Progenitor cell of endocrine pancreas (in vitro differentiated cells): ENCODE results near the gene RASA1. TPM values are rescaled to one million over a fixed set of nuclear protein-coding genes. Genes with fewer than 3 reads are reported as not detected.

Experiments
- DNase-seq: peaks from one replicate; pipeline ENCODE4 v3.0.0; 2021; ENCODE audit warnings: low spot score; ENCODE audit not compliant: unreplicated experiment
- H3K27ac Mint-ChIP-seq: 2 replicates; pipeline ENCODE4 v1.8.0; 2021; ENCODE audit warnings: mild to moderate bottlenecking, moderate library complexity, mixed read lengths
- H3K27me3 Mint-ChIP-seq: 2 replicates; pipeline ENCODE4 v1.8.0; 2021; ENCODE audit warnings: mixed read lengths
- H3K36me3 Mint-ChIP-seq: 2 replicates; pipeline ENCODE4 v1.8.0; 2022; ENCODE audit warnings: mixed read lengths; ENCODE audit not compliant: insufficient read depth
- H3K4me1 Mint-ChIP-seq: 2 replicates; pipeline ENCODE4 v1.8.0; 2021; ENCODE audit warnings: low read depth, mixed read lengths
- H3K4me3 Mint-ChIP-seq: 2 replicates; pipeline ENCODE4 v1.8.0; 2021; ENCODE audit warnings: low read depth, mild to moderate bottlenecking, moderate library complexity, mixed read lengths
- H3K9me3 Mint-ChIP-seq: 2 replicates; pipeline ENCODE4 v1.8.0; 2021; ENCODE audit warnings: low read depth, mixed read lengths
- CTCF ChIP-seq: fragments of 200-600 bp; sonication (generic); IDR thresholded peaks from one replicate; pipeline ENCODE4 v1.5.0; 2021; ENCODE audit warnings: antibody characterized with exemption, mild to moderate bottlenecking; ENCODE audit not compliant: unreplicated experiment
- total RNA-seq: library from RNA; stranded (reverse); gene quantifications from 2 replicates; pipeline ENCODE4 v1.2.1, GENCODE V29; 2021

Gene RASA1
- total RNA-seq, 1 donor from 2014 or later: 42.6 TPM

DNA sequence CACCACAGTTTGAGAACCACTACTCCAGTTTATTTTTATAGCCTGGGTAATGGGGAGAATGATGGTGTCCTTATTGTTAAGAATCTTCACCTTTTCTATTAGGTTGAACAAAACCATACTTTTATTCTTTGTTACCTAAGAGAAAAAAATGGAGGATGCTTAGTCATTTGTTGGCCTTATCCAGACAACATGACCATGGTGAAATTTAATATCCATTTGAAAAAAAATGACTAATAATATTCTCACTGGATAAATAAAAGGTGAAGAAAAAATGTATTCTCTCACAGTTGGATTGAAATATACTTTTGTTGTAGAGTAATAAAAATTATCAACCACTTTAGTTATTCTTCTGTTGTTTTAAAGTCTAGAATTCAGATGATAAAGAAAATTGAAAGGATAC is 150.8 kb downstream of the RASA1 start:
- TF ChIP-seq CTCF: no peak
- Mint-ChIP-seq H3K4me1 (no peaks in the 10 kb centered on the region), H3K36me3 (no peaks in the 10 kb centered on the region), H3K27me3 (no peaks in the 10 kb centered on the region), H3K27ac (no peak overlapping the region), H3K4me3 (no peak overlapping the region), H3K9me3 (no peaks in the 10 kb centered on the region)
- DNase-seq: no peak

GRCh38 chr5:87421307-87421706 is 153.6 kb downstream of the RASA1 start:
- Mint-ChIP-seq H3K9me3 (no peaks in the 10 kb centered on the region), H3K36me3 (no peaks in the 10 kb centered on the region), H3K27ac (no peak overlapping the region), H3K4me1 (no peaks in the 10 kb centered on the region), H3K4me3 (no peak overlapping the region), H3K27me3 (no peaks in the 10 kb centered on the region)
- TF ChIP-seq CTCF: no peak
- no peak for DNase-seq

- TF ChIP-seq CTCF: no peak
- no peak for DNase-seq
- H3K27ac Mint-ChIP-seq: no peak overlapping the region
- H3K36me3 Mint-ChIP-seq: no peaks in the 10 kb centered on the region
- H3K4me3 Mint-ChIP-seq: no peak overlapping the region
- H3K27me3 Mint-ChIP-seq: no peaks in the 10 kb centered on the region
- H3K9me3 Mint-ChIP-seq: peaks cover 3% of the 10 kb centered on the region
- H3K4me1 Mint-ChIP-seq: no peaks in the 10 kb centered on the region
Measured at GRCh38 chr5:87423755-87424154, 156.1 kb downstream of the RASA1 start.

DNA sequence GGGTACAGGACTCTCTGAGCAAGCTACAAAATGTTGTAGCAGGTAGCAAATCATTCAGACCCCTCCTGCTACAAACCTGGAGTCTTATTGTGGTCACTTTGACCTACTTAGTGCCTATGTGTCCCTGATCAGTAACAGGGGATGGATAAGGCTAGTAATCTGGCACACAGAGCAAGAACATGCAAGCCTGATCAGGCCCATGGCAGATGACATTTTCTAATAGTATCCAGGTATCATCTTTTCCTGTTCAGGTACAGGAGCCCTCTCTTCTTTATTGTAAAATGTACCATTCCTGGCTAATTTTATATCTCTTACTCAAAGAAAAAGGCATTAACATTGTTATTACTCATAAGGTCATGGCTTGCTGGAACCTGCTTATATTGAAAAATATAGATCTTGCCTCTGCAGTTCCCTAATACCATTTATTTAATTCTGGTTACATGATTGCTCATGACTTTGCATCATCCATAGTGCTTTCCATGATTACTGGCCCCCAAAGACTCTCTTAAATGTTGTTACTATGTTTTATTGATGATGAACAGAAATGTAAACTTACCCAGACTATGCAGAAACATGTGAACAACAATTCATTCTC is 163.3 kb downstream of the RASA1 start:
- Mint-ChIP-seq H3K4me3 (no peak overlapping the region), H3K27ac (no peak overlapping the region), H3K36me3 (no peaks in the 10 kb centered on the region), H3K27me3 (peaks cover 4% of the 10 kb centered on the region), H3K9me3 (peaks cover 3% of the 10 kb centered on the region), H3K4me1 (no peaks in the 10 kb centered on the region)
- DNase-seq: no peak
- no peak for TF ChIP-seq CTCF

DNA sequence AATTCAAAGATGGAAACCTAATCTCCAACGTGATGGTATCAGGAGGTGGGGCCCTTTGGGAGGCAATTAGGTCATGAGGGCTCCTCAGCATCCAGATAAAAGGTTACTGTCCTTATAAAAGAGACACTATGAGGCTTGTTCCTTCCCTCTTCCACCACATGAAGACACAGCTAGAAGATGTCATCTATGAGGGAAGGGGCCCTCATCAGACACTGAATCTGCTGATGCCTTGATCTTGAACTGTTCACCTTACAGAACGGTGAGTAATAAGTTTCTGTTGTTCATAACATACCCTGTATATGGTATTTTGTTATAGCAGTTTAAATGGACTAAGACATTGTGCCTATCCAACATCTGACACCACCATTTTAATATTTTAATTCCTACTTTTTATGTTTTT is 164.8 kb downstream of the RASA1 start:
- Mint-ChIP-seq H3K9me3 (no peaks in the 10 kb centered on the region), H3K4me1 (no peaks in the 10 kb centered on the region), H3K36me3 (no peaks in the 10 kb centered on the region), H3K4me3 (no peak overlapping the region), H3K27me3 (peaks cover 4% of the 10 kb centered on the region), H3K27ac (no peak overlapping the region)
- DNase-seq: no peak
- TF ChIP-seq CTCF: no peak
